HepG2 (cell line): ENCODE results near the gene SSNA1. TPM values are rescaled to one million over a fixed set of nuclear protein-coding genes. Genes with fewer than 3 reads are reported as not detected.
A peak's percentile ranks its signal among the peaks of the same experiment; 100 is the strongest.

Source experiments
- AGO2 ChIP-seq: fragments of 200-400 bp; formaldehyde crosslinking; optimal IDR thresholded peaks from 2 replicates; pipeline ENCODE3; 2017; ENCODE audit warnings: mild to moderate bottlenecking, low read depth, low read length, moderate library complexity
- BCL6 ChIP-seq: IDR thresholded peaks from 2 replicates; pipeline ENCODE4 v1.6.1; 2016; ENCODE audit warnings: missing genetic modification reagents, missing compliant biosample characterization
- CREBL2 ChIP-seq: sonication (generic); formaldehyde crosslinking; IDR thresholded peaks from 2 replicates; pipeline ENCODE4 v1.8.1; 2023; ENCODE audit warnings: missing genetic modification reagents, mild to moderate bottlenecking, borderline replicate concordance
- EEA1 ChIP-seq: sonication (generic); formaldehyde crosslinking; IDR thresholded peaks from 2 replicates; pipeline ENCODE4 v1.5.1; 2020; ENCODE audit warnings: mild to moderate bottlenecking, missing genetic modification reagents, borderline replicate concordance
- FOXC1 ChIP-seq: sonication (generic); formaldehyde crosslinking; IDR thresholded peaks from 2 replicates; pipeline ENCODE4 v1.8.0; 2022; ENCODE audit warnings: mild to moderate bottlenecking, missing genetic modification reagents, borderline replicate concordance
- HMGXB4 ChIP-seq, 2 experiments: sonication (generic) in 1 of 2; formaldehyde crosslinking in 1 of 2; IDR thresholded peaks; 2 replicates each; pipeline versions ENCODE4 v1.4.0 to v1.6.1; 2018 to 2020; ENCODE audit warnings: missing genetic modification reagents in 2 of 2, borderline replicate concordance in 1 of 2, low read depth in 1 of 2, mild to moderate bottlenecking in 1 of 2, missing biosample characterization in 1 of 2
- HNRNPL ChIP-seq: fragments of 200-400 bp; formaldehyde crosslinking; IDR thresholded peaks from 2 replicates; pipeline ENCODE4 v1.6.1; 2017; ENCODE audit warnings: mild to moderate bottlenecking, low read depth, low read length
- KDM2A ChIP-seq: sonication (generic); formaldehyde crosslinking; IDR thresholded peaks from 2 replicates; pipeline ENCODE4 v1.4.0; 2020; ENCODE audit warnings: low read depth, missing genetic modification reagents, borderline replicate concordance
- PAX8 ChIP-seq: sonication (generic); formaldehyde crosslinking; IDR thresholded peaks from 2 replicates; pipeline ENCODE4 v1.8.0; 2022; ENCODE audit warnings: mild to moderate bottlenecking, missing genetic modification reagents, borderline replicate concordance
- PRDM10 ChIP-seq: sonication (generic); formaldehyde crosslinking; IDR thresholded peaks from 2 replicates; pipeline ENCODE4 v1.4.0; 2020; ENCODE audit warnings: low read depth, missing genetic modification reagents
- SIN3A ChIP-seq: IDR thresholded peaks from 2 replicates; pipeline ENCODE4 v1.6.1; 2011; ENCODE audit warnings: low read depth, mild to moderate bottlenecking, control low read depth, low read length, borderline replicate concordance
- SMAD1 ChIP-seq: sonication (generic); formaldehyde crosslinking; IDR thresholded peaks from 2 replicates; pipeline ENCODE4 v1.4.0; 2020; ENCODE audit warnings: missing genetic modification reagents, low read depth, mild to moderate bottlenecking, borderline replicate concordance
- STAT6 ChIP-seq: sonication (generic); formaldehyde crosslinking; IDR thresholded peaks from 2 replicates; pipeline ENCODE4 v1.4.0; 2020; ENCODE audit warnings: missing genetic modification reagents, mild to moderate bottlenecking, borderline replicate concordance
- TARDBP ChIP-seq: sonication (generic); formaldehyde crosslinking; IDR thresholded peaks from 2 replicates; pipeline ENCODE4 v1.8.0; 2022; ENCODE audit warnings: mild to moderate bottlenecking, missing genetic modification reagents
- ZBTB25 ChIP-seq: IDR thresholded peaks from 2 replicates; pipeline ENCODE4 v1.6.1; 2018; ENCODE audit warnings: missing genetic modification reagents
- ZNF441 ChIP-seq: sonication (generic); formaldehyde crosslinking; IDR thresholded peaks from 2 replicates; pipeline ENCODE4 v1.7.0; 2021; ENCODE audit warnings: missing genetic modification reagents, borderline replicate concordance
- ZSCAN29 ChIP-seq: sonication (generic); formaldehyde crosslinking; conservative IDR thresholded peaks from 2 replicates; pipeline ENCODE4 v1.4.0; 2020; ENCODE audit warnings: mild to moderate bottlenecking, missing genetic modification reagents
- polyA plus RNA-seq, 8 experiments: library from polyadenylated mRNA; depleted of rRNA in 3 of 8; stranded (reverse) in 7 of 8; unstranded in 1 of 8; fragments of >200 nt; fragmentation: Illumina TruSeq in 4 of 8; extraction: Trizol in 4 of 8; gene quantifications; 2 replicates each; pipeline versions ENCODE4 v1.2.1 to v1.2.3, GENCODE V29; 2011 to 2016; ENCODE audit warnings: low read depth in 4 of 8, missing spikeins in 1 of 8, mixed read lengths in 1 of 8; ENCODE audit not compliant: insufficient read depth in 1 of 8
- total RNA-seq, 5 experiments: library from RNA; depleted of rRNA; stranded (reverse); fragments of >200 nt; fragmentation: Illumina TruSeq; extraction: Trizol; gene quantifications; 2 replicates each; pipeline ENCODE4 v1.2.3, GENCODE V29; 2016; ENCODE audit warnings: low read depth in 1 of 5

SSNA1 gene
- total and polyA plus RNA-seq, 2 of the 13 experiments (the other 11 are each of a cell fraction or from before 2014, with no cell fraction given) = 35.9 to 49.4 TPM

GRCh38 chr9:137229903-137230704, 41.6 kb downstream of the SSNA1 start (continued):
- TF ChIP-seq PRDM10 = peak; percentile 91
- peak; percentile 49 for TF ChIP-seq BCL6 (CRISPR knock-in tag)
- peak in 1 of 2 experiments; percentile 67; a peak in 2 of 4 replicates for TF ChIP-seq HMGXB4 (CRISPR knock-in tag; IDR thresholded peaks at IDR 0.05; ENCODE audit: borderline replicate concordance in 1 of 2, low read depth in 1 of 2)
- peak; percentile 91; the same call in 1 of the 2 replicates for TF ChIP-seq STAT6 (CRISPR knock-in tag)
- TF ChIP-seq TARDBP (CRISPR knock-in tag) = no peak
- TF ChIP-seq SIN3A = 0 out of 2 replicates have a peak, but pooled peaks have one; percentile 21
- TF ChIP-seq ZSCAN29 = peak; percentile 79
- TF ChIP-seq ZBTB25 (CRISPR knock-in tag) = peak; percentile 28; the same call in 1 of the 2 replicates
- TF ChIP-seq HNRNPL = peak; percentile 98
- TF ChIP-seq CREBL2 (CRISPR knock-in tag) = no peak
- 0 out of 2 replicates have a peak, but pooled peaks have one; percentile 21 for TF ChIP-seq PAX8
- peak; percentile 8; the same call in 1 of the 2 replicates for TF ChIP-seq EEA1
- TF ChIP-seq FOXC1 (CRISPR knock-in tag) = peak; percentile 36; the same call in 1 of the 2 replicates
- TF ChIP-seq ZNF441 = no peak
- peak; percentile 72 for TF ChIP-seq AGO2
- TF ChIP-seq SMAD1 (CRISPR knock-in tag) = peak; percentile 20; the same call in 1 of the 2 replicates
- TF ChIP-seq KDM2A = peak; percentile 76
